ENCODE measurements around the gene XPNPEP2. TPM values are rescaled to one million over a fixed set of nuclear protein-coding genes. Genes with fewer than 3 reads are reported as not detected.

XPNPEP2 gene
- total RNA-seq, 1 donor from 2014 or later, result 0.72 TPM

DNA sequence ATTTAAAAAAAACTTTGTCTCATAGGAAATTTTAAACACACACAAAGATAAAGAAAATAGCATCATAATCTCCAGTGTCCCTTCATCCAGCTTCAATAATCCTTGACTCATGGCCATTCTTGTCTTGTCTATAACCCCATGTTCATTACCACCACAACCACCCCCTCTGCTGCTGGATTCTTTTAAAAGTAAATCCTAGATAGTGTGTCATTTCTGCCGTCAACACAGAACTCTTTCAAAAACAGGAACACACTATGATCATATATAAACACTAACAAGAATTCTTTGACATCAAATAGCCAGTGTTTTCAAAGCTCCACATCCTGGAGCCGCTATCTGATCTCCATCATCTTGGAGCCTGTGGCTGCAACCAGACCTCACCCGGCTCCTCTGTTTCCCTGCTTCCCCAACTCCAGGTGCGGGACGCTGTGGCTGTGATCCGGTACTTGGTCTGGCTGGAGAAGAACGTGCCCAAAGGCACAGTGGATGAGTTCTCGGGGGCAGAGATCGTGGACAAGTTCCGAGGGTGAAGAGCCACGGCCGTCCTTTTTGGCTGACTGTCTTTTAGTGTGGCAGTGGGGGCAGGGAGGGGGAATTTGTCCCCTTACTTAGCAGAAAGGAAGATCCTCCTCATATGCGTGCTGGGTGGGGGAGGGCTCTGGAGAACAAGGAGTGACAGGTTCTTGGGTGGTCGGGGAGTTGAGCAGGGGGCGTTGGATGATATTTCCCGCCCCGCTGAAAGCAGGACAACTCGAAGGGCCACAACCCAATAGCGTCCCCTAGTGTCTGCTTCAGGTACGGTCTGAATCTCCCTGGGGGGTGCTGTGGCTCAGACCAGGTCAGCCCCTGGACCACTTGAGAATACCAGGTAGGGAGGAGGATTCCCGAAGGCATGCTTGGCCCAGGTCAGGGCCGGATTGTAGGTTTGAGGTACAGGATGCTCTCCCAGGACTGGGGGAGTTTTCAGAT lies 15.6 kb downstream of the XPNPEP2 start:
- DNase-seq, result no peak

- no peak for DNase-seq
Observed at GRCh38 chrX:129755779-129756650, 17.2 kb downstream of the XPNPEP2 start.

DNA sequence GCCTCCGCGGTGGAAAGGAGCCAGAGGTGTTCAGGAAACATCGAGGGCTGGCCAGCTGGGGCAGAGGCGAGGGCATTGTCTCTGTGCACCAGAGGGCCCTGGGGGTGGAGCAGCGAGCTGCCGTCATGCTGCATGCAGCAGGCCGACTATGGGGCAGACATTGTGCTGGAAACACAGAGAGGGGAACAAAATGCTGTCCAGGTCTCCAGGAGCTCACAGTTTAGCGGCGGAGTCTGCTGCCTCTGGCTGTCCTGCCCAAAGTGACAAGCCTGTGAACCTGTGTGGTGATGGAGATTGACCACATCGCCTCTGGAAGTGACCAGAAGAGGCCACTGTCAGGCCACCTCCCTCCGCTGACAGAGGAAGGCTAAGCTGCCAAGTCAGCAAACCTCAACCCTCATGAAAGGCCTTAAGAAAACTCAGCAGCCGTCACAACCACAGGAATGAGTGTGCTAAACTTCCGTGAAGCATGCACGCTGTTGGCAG lies 20.8 kb downstream of the XPNPEP2 start:
- peak; percentile 45 for DNase-seq

- no peak for DNase-seq
Observed at GRCh38 chrX:129760155-129760554, 21.4 kb downstream of the XPNPEP2 start.

DNA sequence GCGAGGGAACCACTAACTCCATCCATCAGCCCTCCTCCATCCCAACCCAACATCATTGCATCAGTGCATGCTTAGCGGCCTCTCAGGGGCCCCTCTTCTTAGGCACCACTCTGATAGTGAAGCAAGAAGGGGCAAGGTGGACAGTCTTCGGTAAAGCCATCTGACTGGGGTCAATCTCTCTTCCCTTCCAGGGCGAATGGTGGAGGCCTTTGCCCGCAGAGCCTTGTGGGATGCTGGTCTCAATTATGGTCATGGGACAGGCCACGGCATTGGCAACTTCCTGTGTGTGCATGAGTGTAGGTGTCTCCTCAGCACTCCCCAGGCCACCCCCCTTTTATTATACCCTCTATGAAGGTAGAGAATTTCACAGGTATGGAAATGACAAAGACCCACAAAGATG lies 22.2 kb downstream of the XPNPEP2 start:
- no peak for DNase-seq

GRCh38 chrX:129761596-129761995 lies 22.8 kb downstream of the XPNPEP2 start:
- DNase-seq, result no peak

- DNase-seq, result no peak
Observed at GRCh38 chrX:129762448-129762847, 23.7 kb downstream of the XPNPEP2 start.

- no peak for DNase-seq
Observed at GRCh38 chrX:129763666-129764065, 24.9 kb downstream of the XPNPEP2 start.

DNA sequence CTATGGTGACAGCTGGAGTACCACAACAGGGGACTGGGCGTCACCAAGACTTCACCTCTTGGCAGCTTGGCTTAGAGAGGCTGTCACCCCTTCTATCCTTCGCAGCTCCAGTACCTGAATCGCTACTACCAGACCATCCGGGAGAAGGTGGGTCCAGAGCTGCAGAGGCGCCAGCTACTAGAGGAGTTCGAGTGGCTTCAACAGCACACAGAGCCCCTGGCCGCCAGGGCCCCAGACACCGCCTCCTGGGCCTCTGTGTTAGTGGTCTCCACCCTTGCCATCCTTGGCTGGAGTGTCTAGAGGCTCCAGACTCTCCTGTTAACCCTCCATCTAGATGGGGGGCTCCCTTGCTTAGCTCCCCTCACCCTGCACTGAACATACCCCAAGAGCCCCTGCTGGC lies 29.4 kb downstream of the XPNPEP2 start:
- no peak for DNase-seq

DNA sequence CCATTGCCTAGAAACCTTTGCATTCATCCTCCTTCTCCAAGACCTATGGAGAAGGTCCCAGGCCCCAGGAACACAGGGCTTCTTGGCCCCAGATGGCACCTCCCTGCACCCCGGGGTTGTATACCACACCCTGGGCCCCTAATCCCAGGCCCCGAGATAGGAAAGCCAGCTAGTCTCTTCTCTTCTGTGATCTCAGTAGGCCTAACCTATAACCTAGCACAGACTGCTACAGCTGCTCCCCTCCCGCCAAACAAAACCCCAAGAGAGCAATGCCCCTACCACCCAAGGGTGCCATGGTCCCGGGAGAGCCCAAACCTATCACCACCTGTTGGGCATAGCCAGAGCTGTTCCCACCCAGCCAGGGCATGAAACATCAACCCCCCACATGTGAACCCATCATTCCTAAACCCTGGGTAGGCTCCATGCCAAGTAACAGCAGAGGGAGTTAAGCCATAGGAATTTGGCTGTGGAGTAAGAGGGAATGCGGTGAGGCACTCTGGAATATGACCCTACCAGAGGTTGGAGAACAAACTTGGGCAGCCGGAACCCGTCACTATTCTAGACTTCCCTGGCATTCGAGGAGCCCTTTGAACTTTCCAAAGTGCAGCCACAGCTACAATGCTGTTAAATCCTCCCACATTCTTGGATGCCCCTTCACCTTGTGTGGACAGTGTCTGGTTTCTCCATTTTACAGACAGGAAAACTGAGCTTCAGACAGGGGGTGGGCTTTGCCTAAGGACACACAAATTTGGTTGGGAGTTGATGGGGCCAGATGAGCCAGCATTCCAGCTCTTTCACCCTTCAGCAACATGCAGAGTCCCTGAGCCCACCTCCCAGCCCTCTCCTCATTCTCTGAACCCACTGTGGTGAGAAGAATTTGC lies 30.0 kb downstream of the XPNPEP2 start:
- DNase-seq, result peak; percentile 45

DNA sequence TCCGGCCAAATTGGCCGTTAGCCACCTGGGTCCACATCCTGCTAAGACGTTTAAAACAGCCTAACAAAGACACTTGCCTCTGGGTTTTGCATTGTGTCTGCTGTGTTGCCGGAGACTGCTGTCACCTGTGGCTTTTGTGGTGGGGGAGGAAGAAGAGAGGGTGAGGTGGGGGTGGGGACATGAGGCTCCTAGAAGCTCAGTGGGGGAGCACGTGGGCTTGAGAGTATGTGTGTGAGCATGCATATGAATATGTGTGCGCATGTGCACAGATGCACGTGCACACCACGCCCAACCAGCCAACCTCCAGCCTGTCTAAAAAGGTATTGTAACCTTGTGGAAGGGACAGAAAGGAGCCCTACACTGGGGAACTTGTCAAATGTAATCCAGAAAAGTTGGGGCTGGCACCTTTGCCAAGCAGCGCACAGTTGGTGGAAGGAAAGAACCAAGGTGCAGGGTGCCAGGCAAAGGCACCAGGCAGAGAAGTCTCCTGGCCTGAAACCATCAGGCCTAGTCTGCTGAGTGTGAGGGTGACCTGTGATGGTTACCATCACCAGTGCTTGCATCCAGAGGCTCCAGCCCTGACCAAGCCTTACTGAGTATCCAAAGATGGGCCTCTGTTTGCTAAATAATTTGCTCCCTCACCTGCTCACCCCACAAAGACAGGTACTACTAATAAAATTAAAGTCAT lies 30.8 kb downstream of the XPNPEP2 start:
- no peak for DNase-seq

GRCh38 chrX:129771266-129771995 lies 32.7 kb downstream of the XPNPEP2 start:
- no peak for DNase-seq

- DNase-seq, result peak; percentile 5
Observed at GRCh38 chrX:129772796-129773431, 34.1 kb downstream of the XPNPEP2 start.

DNA sequence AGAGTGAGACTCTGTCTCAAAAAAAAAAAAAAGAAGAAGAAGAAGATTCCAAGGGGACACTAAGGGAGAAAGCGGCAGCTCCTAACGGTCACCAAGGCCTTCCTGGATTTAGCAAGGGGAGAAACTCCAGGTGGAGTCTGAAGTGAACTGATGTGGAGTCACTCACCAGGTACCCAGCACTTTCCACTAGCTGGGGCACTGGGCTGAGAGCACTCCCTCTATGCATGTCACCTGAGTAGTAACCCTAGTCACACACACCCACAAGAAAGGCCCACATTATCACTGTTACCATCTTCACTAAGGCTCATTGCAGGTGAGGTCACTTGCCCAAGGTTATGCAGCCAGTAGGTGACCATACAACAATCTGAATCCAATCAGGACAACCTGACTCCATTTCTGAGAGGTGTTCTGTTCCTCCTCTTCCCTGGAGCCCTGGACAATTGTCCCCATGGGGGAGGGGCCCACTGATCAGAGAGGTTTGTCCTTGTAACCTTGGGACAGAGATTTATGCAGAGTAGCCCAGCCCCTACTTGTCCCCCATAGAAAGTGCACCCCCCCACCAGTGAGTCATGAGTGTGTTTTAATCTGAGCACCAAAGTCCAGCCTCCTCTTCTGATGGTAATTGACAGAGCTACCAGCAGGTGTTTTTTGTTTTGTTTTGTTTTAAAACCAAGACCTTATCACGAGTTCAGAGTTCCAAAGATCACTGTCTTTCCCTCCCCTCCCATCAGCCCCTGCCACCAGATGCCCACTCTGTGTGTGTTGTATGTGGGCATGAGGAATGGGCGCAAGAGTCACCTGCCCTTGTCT lies 35.1 kb downstream of the XPNPEP2 start:
- DNase-seq, result no peak

GRCh38 chrX:129777218-129778030 lies 38.6 kb downstream of the XPNPEP2 start:
- DNase-seq, result no peak

GRCh38 chrX:129779086-129779672 lies 40.4 kb downstream of the XPNPEP2 start:
- no peak for DNase-seq

- no peak for DNase-seq
Observed at GRCh38 chrX:129779747-129780146, 41.0 kb downstream of the XPNPEP2 start, which contains the start of gene SASH3. SASH3 (plus strand) TSS chrX:129779949; CDS start chrX:129780098, 149 bp downstream.
